ENCODE data around the gene CACNA1I.

DNA sequence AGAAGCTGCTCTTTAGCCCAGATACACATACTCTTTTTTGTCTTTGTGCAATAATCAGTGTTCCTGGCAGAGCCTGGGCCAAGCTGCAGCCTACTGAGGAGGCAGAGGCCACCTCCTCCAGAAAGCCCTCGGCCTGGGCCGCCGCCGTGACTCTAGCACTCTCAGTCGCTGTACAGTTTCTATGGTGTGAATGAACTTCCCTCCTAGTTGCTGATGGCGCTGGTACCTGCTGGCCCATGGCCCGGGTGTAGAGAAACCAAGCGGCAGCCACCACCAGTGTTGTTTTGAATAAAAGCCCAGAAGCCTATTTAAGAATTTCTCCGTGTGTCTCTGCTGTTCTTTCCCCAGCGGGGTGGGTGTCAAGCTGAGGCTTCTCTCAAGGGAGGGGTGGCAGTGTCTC is 118.9 kb downstream of the CACNA1I start:
- TF ChIP-seq POLR2A (IDR thresholded peaks at IDR 0.05), result no peak
- TF ChIP-seq, protein P1, sequence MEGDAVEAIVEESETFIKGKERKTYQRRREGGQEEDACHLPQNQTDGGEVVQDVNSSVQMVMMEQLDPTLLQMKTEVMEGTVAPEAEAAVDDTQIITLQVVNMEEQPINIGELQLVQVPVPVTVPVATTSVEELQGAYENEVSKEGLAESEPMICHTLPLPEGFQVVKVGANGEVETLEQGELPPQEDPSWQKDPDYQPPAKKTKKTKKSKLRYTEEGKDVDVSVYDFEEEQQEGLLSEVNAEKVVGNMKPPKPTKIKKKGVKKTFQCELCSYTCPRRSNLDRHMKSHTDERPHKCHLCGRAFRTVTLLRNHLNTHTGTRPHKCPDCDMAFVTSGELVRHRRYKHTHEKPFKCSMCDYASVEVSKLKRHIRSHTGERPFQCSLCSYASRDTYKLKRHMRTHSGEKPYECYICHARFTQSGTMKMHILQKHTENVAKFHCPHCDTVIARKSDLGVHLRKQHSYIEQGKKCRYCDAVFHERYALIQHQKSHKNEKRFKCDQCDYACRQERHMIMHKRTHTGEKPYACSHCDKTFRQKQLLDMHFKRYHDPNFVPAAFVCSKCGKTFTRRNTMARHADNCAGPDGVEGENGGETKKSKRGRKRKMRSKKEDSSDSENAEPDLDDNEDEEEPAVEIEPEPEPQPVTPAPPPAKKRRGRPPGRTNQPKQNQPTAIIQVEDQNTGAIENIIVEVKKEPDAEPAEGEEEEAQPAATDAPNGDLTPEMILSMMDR (IDR thresholded peaks at IDR 0.05), result no peak
